Measurements from ENCODE around the gene CHTF18. TPM values are rescaled to one million over a fixed set of nuclear protein-coding genes. Genes with fewer than 3 reads are reported as not detected.
"Not testable (repeated sequence)": the region's sequence is repeated elsewhere in the genome, so short reads cannot be mapped to it uniquely, and the experiment has no call there.

The CHTF18 gene
- polyA plus RNA-seq, 3 donors: 7.3 to 12.6 (median 8.0) TPM

- WGBS, 3 donors: 31 to 63% (median 58%) methylated on average over 15 to 20 of the region's 20 CpGs
- H3K27ac ChIP-seq (ENCODE audit: low read depth, low read length): no peak overlapping the region
These were observed 19.1 kb upstream of the CHTF18 start for GRCh38 chr16:769184-769784.

- 66 to 71% (median 68%) methylated on average over 17 to 19 of the region's 19 CpGs for WGBS, 3 donors
- H3K27ac ChIP-seq (ENCODE audit: low read depth, low read length): no peak overlapping the region
These were observed 18.5 kb upstream of the CHTF18 start for GRCh38 chr16:769934-770333.

- no peak overlapping the region for H3K27ac ChIP-seq (ENCODE audit: low read depth, low read length)
- WGBS, 3 donors: 63 to 72% (median 71%) methylated on average over 6 to 13 of the region's 13 CpGs
These were observed 18.0 kb upstream of the CHTF18 start for GRCh38 chr16:770411-770810.

GRCh38 chr16:772959-773358 is 15.5 kb upstream of the CHTF18 start:
- H3K27ac ChIP-seq (ENCODE audit: low read depth, low read length): no peak overlapping the region
- 83 to 86% (median 84%) methylated on average over 18 of the region's 18 CpGs for whole genome bisulfite sequencing, 3 donors

- 75 to 82% (median 77%) methylated on average over 36 to 46 of the region's 46 CpGs for WGBS, 3 donors
- no peak overlapping the region for H3K27ac ChIP-seq (ENCODE audit: low read depth, low read length)
These were observed 14.1 kb upstream of the CHTF18 start for GRCh38 chr16:774086-775001.

GRCh38 chr16:775236-775796 is 13.1 kb upstream of the CHTF18 start:
- H3K27ac ChIP-seq (ENCODE audit: low read depth, low read length): no peak overlapping the region
- WGBS, 3 donors: 60 to 79% (median 68%) methylated on average over 22 to 36 of the region's 36 CpGs

GRCh38 chr16:776298-776697 is 12.1 kb upstream of the CHTF18 start:
- 87 to 92% (median 92%) methylated on average over 10 of the region's 10 CpGs for whole genome bisulfite sequencing, 3 donors
- H3K27ac ChIP-seq (ENCODE audit: low read depth, low read length): not testable (repeated sequence)

GRCh38 chr16:776824-777223 is 11.6 kb upstream of the CHTF18 start:
- WGBS, 3 donors: 84 to 90% (median 89%) methylated on average over 9 of the region's 9 CpGs
- H3K27ac ChIP-seq (ENCODE audit: low read depth, low read length): no peak overlapping the region

GRCh38 chr16:777826-778225 is 10.6 kb upstream of the CHTF18 start:
- 17 to 25% (median 22%) methylated on average over 16 of the region's 16 CpGs for WGBS, 3 donors
- H3K27ac ChIP-seq (ENCODE audit: low read depth, low read length): no peak overlapping the region

- 72 to 77% (median 76%) methylated on average over 10 to 11 of the region's 11 CpGs for WGBS, 3 donors
These were observed 10.0 kb upstream of the CHTF18 start for GRCh38 chr16:778447-778846.

GRCh38 chr16:778909-779527 is 9.4 kb upstream of the CHTF18 start:
- no peak overlapping the region for H3K27ac ChIP-seq (ENCODE audit: low read depth, low read length)
- 72 to 87% (median 86%) methylated on average over 5 to 6 of the region's 6 CpGs for WGBS, 3 donors

More at GRCh38 chr16:778447-778846, 10.0 kb upstream of the CHTF18 start:
- H3K27ac ChIP-seq (ENCODE audit: low read depth, low read length): no peak overlapping the region

GRCh38 chr16:779561-779960 is 8.9 kb upstream of the CHTF18 start:
- 64 to 76% (median 75%) methylated on average over 12 to 13 of the region's 13 CpGs for WGBS, 3 donors
- H3K27ac ChIP-seq (ENCODE audit: low read depth, low read length): no peak overlapping the region

- H3K27ac ChIP-seq (ENCODE audit: low read depth, low read length): no peak overlapping the region
- 81 to 92% (median 85%) methylated on average over 16 of the region's 16 CpGs for WGBS, 3 donors
These were observed 8.1 kb upstream of the CHTF18 start for GRCh38 chr16:780296-780695.

- 58 to 64% (median 62%) methylated on average over 19 of the region's 19 CpGs for WGBS, 3 donors
- no peak overlapping the region for H3K27ac ChIP-seq (ENCODE audit: low read depth, low read length)
These were observed 6.9 kb upstream of the CHTF18 start for GRCh38 chr16:781346-782010.

- 53 to 63% (median 54%) methylated on average over 5 to 6 of the region's 6 CpGs for WGBS, 3 donors
- H3K27ac ChIP-seq (ENCODE audit: low read depth, low read length): no peak overlapping the region
These were observed 6.2 kb upstream of the CHTF18 start for GRCh38 chr16:782258-782657.

GRCh38 chr16:782766-783403 is 5.5 kb upstream of the CHTF18 start:
- 55 to 74% (median 65%) methylated on average over 36 of the region's 36 CpGs for WGBS, 3 donors
- H3K27ac ChIP-seq (ENCODE audit: low read depth, low read length): no peak overlapping the region

- 41 to 46% (median 43%) methylated on average over 14 to 17 of the region's 17 CpGs for WGBS, 3 donors
- no peak overlapping the region for H3K27ac ChIP-seq (ENCODE audit: low read depth, low read length)
These were observed 4.8 kb upstream of the CHTF18 start for GRCh38 chr16:783404-784161.

Data from adipose tissue (tissue), 3 donors.